Measurements from ENCODE around the gene PTPN14.

GRCh38 chr1:214432245-214432644 is 119.2 kb downstream of the PTPN14 start:
- TF ChIP-seq REST (IDR thresholded peaks at IDR 0.05; ENCODE audit: low read depth) = no peak
- no peak for TF ChIP-seq SP1 (IDR thresholded peaks at IDR 0.05; ENCODE audit: low read depth)
- TF ChIP-seq CEBPB (IDR thresholded peaks at IDR 0.05; ENCODE audit: low read depth) = no peak
- TF ChIP-seq, protein P1, sequence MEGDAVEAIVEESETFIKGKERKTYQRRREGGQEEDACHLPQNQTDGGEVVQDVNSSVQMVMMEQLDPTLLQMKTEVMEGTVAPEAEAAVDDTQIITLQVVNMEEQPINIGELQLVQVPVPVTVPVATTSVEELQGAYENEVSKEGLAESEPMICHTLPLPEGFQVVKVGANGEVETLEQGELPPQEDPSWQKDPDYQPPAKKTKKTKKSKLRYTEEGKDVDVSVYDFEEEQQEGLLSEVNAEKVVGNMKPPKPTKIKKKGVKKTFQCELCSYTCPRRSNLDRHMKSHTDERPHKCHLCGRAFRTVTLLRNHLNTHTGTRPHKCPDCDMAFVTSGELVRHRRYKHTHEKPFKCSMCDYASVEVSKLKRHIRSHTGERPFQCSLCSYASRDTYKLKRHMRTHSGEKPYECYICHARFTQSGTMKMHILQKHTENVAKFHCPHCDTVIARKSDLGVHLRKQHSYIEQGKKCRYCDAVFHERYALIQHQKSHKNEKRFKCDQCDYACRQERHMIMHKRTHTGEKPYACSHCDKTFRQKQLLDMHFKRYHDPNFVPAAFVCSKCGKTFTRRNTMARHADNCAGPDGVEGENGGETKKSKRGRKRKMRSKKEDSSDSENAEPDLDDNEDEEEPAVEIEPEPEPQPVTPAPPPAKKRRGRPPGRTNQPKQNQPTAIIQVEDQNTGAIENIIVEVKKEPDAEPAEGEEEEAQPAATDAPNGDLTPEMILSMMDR (IDR thresholded peaks at IDR 0.05 in 2 of 3, conservative IDR thresholded peaks at IDR 0.05 in 1 of 3; ENCODE audit: borderline replicate concordance in 1 of 3, insufficient read depth in 1 of 3, low read depth in 2 of 3, low read length in 2 of 3) = no peak
- TF ChIP-seq POLR2AphosphoS5 (IDR thresholded peaks at IDR 0.05; ENCODE audit: low read depth, low read length) = no peak
- TF ChIP-seq SIN3A (IDR thresholded peaks at IDR 0.05; ENCODE audit: low read depth) = no peak
